Stimulated activated effector memory CD8-positive, alpha-beta T cell treated with anti-CD3 and anti-CD28 coated beads, Interleukin-12 subunit alpha, Interleukin-12 subunit beta, amount 100 ng/mL, for 72 hours (primary cell): ENCODE measurements around the gene OSBPL5.

Source experiments
- ATAC-seq: fragments of 150-1000 bp; cut with Tn5 transposase; 2 replicates; pipeline ENCODE4 v1.10.0; 2021
- DNase-seq, 2 donors: peaks; one replicate each; pipeline ENCODE4 v3.0.0; 2021 to 2022; ENCODE audit warnings: low spot score in 2 of 2
- H3K27ac Mint-ChIP-seq: one replicate; pipeline ENCODE4 v1.8.0; 2022; ENCODE audit warnings: mild to moderate bottlenecking, mixed read lengths
- H3K36me3 Mint-ChIP-seq: one replicate; pipeline ENCODE4 v1.8.0; 2022; ENCODE audit warnings: mild to moderate bottlenecking, mixed read lengths
- H3K4me1 Mint-ChIP-seq: one replicate; pipeline ENCODE4 v1.8.0; 2022; ENCODE audit warnings: mixed read lengths
- H3K4me3 Mint-ChIP-seq: one replicate; pipeline ENCODE4 v1.8.0; 2022; ENCODE audit warnings: mild to moderate bottlenecking, mixed read lengths
- H3K9me3 Mint-ChIP-seq: one replicate; pipeline ENCODE4 v1.8.0; 2022; ENCODE audit warnings: mixed read lengths

OSBPL5 gene

GRCh38 chr11:3042496-3043314, 122.4 kb downstream of the OSBPL5 start:
- no peak for ATAC-seq
- H3K4me3 Mint-ChIP-seq = no peak overlapping the region
- H3K27ac Mint-ChIP-seq = peak overlapping the region; percentile 86
- H3K9me3 Mint-ChIP-seq = no peaks in the 10 kb centered on the region
- H3K4me1 Mint-ChIP-seq = peaks cover 39% of the 10 kb centered on the region
- no peak for DNase-seq
- peaks cover 97% of the 10 kb centered on the region for H3K36me3 Mint-ChIP-seq

- Mint-ChIP-seq H3K4me3 (no peak overlapping the region), H3K4me1 (peaks cover 47% of the 10 kb centered on the region), H3K9me3 (no peaks in the 10 kb centered on the region), H3K36me3 (peaks cover 97% of the 10 kb centered on the region), H3K27ac (peak overlapping the region; percentile 86)
- ATAC-seq (no peak), DNase-seq (no peak)
These were observed 123.2 kb downstream of the OSBPL5 start for GRCh38 chr11:3041699-3042441.

- no peak for DNase-seq
- ATAC-seq = no peak
- Mint-ChIP-seq H3K4me3 (no peak overlapping the region), H3K36me3 (peaks cover 97% of the 10 kb centered on the region), H3K9me3 (no peaks in the 10 kb centered on the region), H3K4me1 (peaks cover 57% of the 10 kb centered on the region), H3K27ac (no peak overlapping the region)
These were observed 124.2 kb downstream of the OSBPL5 start for GRCh38 chr11:3040881-3041280.

- no peak overlapping the region for H3K27ac Mint-ChIP-seq
- ATAC-seq (no peak), DNase-seq (no peak)
- no peak overlapping the region for H3K4me3 Mint-ChIP-seq
- peaks cover 100% of the 10 kb centered on the region for H3K36me3 Mint-ChIP-seq
- H3K4me1 Mint-ChIP-seq = peaks cover 37% of the 10 kb centered on the region
- no peaks in the 10 kb centered on the region for H3K9me3 Mint-ChIP-seq
These were observed 127.2 kb downstream of the OSBPL5 start for GRCh38 chr11:3037945-3038271.
